Lower lobe of right lung (tissue), 2 donors: Measurements from ENCODE around the gene BTN3A1. TPM values are rescaled to one million over a fixed set of nuclear protein-coding genes. Genes with fewer than 3 reads are reported as not detected.
"Not testable (repeated sequence)": the region's sequence is repeated elsewhere in the genome, so short reads cannot be mapped to it uniquely, and the experiment has no call there.

Experiments
- ATAC-seq, 2 donors: fragments of 200-7000 bp; cut with Tn5 transposase; one replicate each; pipeline ENCODE4 v1.9.1; 2020 to 2022; ENCODE audit warnings: mild to moderate bottlenecking in 2 of 2, moderate library complexity in 2 of 2
- DNase-seq: peaks from one replicate; pipeline ENCODE4 v3.0.0-alpha.2; 2020
- H3K27ac ChIP-seq: fragments of 200-600 bp; one replicate; pipeline ENCODE4 v1.8.0; 2022
- H3K27me3 ChIP-seq: fragments of 200-600 bp; one replicate; pipeline ENCODE4 v1.8.0; 2022; ENCODE audit warnings: low read depth
- H3K36me3 ChIP-seq: fragments of 200-600 bp; one replicate; pipeline ENCODE4 v1.8.0; 2022; ENCODE audit warnings: mild to moderate bottlenecking
- H3K4me1 ChIP-seq: fragments of 200-600 bp; one replicate; pipeline ENCODE4 v1.8.0; 2022
- H3K4me3 ChIP-seq: fragments of 200-600 bp; one replicate; pipeline ENCODE4 v1.8.0; 2022; ENCODE audit warnings: mild to moderate bottlenecking
- H3K9me3 ChIP-seq: fragments of 200-600 bp; one replicate; pipeline ENCODE4 v1.8.0; 2022
- intact Hi-C: fragments of 100-400 bp; cut with DNase I; formaldehyde crosslinking; loops from one replicate; pipeline ENCODE4 v1.11.0; 2022
- total RNA-seq: library from RNA; stranded (reverse); fragmentation: NEBNext Ultra II Directional; extraction: Animal tissue kit (Norgen Biotek cat#: 25700); gene quantifications from one replicate; pipeline ENCODE4 v1.2.1, GENCODE V29; 2021
- TF ChIP-seq, protein P1 (sequence below): fragments of 200-600 bp; IDR thresholded peaks from one replicate; pipeline ENCODE4 v1.8.0; 2022; ENCODE audit warnings: antibody characterized with exemption, mild to moderate bottlenecking
- donor health status: DM: no; HTN: yes; CAD: no; lungs with severe emphysema.

BTN3A1 gene
- total RNA-seq, 1 donor from 2014 or later, result 53.2 TPM

DNA sequence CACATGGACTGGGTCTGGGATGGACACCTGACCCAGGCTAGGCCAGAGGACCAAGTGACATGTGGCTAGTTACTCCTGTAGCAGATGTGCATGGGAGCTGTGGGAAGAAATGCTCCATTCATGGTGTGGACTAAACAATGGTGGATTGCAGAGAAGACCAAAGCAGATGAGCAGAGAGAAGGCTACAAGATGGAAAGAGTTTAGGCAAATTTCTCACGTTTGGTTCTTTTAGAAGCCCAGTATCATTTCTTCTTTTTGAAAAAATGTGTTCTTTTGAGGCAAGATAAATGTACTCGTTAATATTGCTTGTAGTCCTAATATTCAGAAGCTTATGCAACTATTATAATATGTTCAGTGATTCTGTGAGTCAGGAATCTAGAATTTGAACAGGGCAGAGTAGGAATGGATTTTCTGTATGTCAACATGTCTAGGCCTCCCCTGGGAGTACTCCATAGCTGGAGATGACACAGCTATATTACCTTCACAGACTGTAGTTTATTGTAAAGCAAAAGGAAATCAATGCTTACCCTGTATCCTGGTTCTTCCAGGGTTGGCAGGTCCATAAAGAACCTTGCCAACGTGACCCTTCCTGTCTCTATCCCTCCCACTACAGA lies 53.4 kb downstream of the BTN3A1 start:
- no peaks in the 10 kb centered on the region for H3K27me3 ChIP-seq
- ATAC-seq (no peak), DNase-seq (no peak)
- intact Hi-C loops, result no loop called here
- TF ChIP-seq, protein P1, sequence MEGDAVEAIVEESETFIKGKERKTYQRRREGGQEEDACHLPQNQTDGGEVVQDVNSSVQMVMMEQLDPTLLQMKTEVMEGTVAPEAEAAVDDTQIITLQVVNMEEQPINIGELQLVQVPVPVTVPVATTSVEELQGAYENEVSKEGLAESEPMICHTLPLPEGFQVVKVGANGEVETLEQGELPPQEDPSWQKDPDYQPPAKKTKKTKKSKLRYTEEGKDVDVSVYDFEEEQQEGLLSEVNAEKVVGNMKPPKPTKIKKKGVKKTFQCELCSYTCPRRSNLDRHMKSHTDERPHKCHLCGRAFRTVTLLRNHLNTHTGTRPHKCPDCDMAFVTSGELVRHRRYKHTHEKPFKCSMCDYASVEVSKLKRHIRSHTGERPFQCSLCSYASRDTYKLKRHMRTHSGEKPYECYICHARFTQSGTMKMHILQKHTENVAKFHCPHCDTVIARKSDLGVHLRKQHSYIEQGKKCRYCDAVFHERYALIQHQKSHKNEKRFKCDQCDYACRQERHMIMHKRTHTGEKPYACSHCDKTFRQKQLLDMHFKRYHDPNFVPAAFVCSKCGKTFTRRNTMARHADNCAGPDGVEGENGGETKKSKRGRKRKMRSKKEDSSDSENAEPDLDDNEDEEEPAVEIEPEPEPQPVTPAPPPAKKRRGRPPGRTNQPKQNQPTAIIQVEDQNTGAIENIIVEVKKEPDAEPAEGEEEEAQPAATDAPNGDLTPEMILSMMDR, result no peak
- no peak overlapping the region for H3K27ac ChIP-seq
- peaks cover 39% of the 10 kb centered on the region for H3K4me1 ChIP-seq
- H3K9me3 ChIP-seq, result no peaks in the 10 kb centered on the region
- H3K36me3 ChIP-seq, result peaks cover 24% of the 10 kb centered on the region
- H3K4me3 ChIP-seq, result no peak overlapping the region

DNA sequence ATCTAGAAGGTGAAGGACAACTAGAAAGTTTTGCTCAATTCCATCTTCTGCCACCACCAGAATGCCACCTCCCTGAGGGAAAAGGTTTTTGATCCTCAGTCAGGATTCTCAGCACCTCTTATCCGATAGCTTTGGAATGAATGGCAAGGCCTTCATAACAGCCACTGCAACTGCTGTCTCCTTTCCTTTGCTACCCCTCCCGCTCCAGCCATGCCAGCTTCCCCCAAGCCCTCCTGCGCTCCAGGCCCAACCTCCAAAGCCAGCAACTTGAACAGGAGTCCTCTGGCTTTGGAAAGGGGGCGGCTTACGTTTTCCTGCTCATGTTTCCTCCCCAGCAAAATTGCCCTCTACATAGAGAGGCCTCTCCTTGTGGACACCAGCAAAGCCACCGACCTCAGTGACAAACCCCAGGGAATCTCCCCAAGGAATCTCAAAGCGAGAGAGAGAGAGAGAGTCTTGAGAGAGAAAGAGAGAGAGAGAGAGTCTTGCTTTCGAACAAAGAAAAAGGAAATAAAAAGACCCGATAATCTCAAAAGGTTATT lies 55.3 kb downstream of the BTN3A1 start:
- Histone ChIP-seq H3K36me3 (peaks cover 29% of the 10 kb centered on the region), H3K27me3 (no peaks in the 10 kb centered on the region), H3K4me1 (peaks cover 55% of the 10 kb centered on the region), H3K4me3 (peak overlapping the region; percentile 85), H3K27ac (peak overlapping the region; percentile 95), H3K9me3 (no peaks in the 10 kb centered on the region)
- DNase-seq, result no peak
- ATAC-seq, result peak; percentile 42 to 60
- TF ChIP-seq, protein P1, result no peak
- intact Hi-C loops, result no loop called here

DNA sequence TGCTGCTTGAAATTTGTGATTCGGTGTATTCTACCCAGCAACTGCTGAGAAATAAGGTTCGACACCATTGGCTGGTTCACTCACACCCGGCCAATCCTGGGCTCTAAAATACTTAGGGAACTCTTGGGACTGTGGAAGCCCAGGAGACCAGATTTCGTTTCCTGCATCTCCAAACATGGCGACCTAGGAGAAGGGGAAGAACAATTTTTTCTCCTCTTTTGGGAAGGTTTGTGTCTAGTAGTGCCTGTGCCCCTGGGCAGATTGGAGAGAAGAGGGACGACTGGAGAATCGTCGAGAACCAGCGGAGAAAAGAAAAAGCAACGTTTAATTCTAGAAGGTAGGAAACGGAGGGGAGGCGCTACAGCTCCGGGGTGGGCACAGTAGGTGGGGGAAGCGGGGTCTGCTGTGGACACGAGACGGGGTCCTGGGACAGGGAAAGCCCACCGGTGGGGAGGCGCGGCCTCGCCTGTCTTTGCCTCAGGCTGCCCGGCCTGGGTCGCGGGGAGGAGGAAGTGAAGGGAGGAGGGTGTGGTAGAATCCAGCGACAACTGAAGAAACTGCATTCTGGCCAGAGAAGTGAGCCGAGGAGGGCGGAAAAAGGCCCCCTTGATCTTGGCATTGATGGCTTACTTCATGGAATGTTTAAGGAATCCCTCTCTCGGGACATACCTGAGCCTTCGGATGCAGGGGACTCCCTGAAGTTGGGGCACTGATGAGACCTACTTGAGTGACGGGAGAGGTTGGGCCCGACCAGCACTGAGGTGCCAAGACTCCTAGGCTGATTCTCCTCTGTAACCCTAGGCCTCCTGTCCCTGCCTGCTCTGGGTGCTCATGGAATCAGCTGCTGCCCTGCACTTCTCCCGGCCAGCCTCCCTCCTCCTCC lies 56.0 kb downstream of the BTN3A1 start, which contains the start of gene BTN2A1:
TSS of gene BTN2A1 (plus strand) at position 150 of the 883 bp plus-strand sequence. CDS start at position 832, 682 bp downstream.
- TF ChIP-seq, protein P1, result no peak
- intact Hi-C loops, result no loop called here
- Histone ChIP-seq H3K27me3 (no peaks in the 10 kb centered on the region), H3K4me1 (peaks cover 55% of the 10 kb centered on the region), H3K36me3 (peaks cover 36% of the 10 kb centered on the region), H3K27ac (peak within 1 kb of the TSS; percentile 95), H3K4me3 (peak within 1 kb of the TSS; percentile 85), H3K9me3 (no peaks in the 10 kb centered on the region)
- peak; percentile 76 for DNase-seq
- ATAC-seq, result peak; percentile 98 to 100

DNA sequence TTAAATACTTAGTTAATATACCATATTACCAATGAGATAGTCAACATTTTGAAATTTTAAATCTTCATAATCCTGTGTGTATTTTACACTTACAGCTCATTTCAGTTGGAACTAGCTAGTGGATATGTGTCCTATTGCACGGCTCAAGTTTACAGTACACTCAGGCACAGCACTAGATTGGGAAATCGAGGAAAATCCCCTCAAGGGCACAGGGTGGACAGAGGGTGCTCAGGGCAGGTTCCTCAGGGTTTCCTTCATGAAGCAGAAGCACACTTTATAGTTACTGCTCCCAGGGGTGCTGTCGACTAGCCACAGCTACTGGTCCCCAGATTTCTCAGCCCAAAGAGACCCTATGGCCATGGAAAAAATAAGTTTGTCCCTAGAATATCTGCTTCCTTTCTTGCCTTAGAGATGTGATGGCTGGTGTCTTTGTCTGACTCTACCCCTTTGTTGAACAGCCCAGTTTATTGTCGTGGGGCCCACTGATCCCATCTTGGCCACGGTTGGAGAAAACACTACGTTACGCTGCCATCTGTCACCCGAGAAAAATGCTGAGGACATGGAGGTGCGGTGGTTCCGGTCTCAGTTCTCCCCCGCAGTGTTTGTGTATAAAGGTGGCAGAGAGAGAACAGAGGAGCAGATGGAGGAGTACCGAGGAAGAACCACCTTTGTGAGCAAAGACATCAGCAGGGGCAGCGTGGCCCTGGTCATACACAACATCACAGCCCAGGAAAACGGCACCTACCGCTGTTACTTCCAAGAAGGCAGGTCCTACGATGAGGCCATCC lies 57.1 kb downstream of the BTN3A1 start:
- intact Hi-C loops, result no loop called here
- H3K4me1 ChIP-seq, result peaks cover 55% of the 10 kb centered on the region
- H3K36me3 ChIP-seq, result peaks cover 48% of the 10 kb centered on the region

DNA sequence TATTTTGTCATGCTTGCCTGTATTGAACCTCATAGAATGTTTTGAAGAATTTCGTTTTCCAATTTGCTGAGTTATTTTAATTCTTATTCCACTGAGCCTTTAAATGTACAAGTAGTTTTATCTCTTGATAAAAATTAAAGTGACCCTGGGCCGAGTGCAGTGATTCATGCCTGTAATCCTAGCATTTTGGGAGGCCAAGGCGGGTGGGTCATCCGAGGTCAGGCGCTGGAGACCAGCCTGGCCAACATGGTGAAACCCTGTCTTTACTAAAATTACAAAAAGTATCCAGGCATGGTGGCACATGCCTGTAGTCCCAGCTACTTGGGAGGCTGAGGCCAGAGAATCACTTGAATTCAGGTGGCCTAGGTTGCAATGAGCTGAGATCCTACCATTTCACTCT lies 59.3 kb downstream of the BTN3A1 start:
- intact Hi-C loops, H3K27ac ChIP-seq, H3K9me3 ChIP-seq, ATAC-seq, DNase-seq, H3K27me3 ChIP-seq: not testable (repeated sequence)
- peaks cover 69% of the 10 kb centered on the region for H3K36me3 ChIP-seq
- peaks cover 47% of the 10 kb centered on the region for H3K4me1 ChIP-seq
- peak overlapping the region; percentile 18 for H3K4me3 ChIP-seq

More for the DNA sequence above, 57.1 kb downstream of the BTN3A1 start:
- TF ChIP-seq, protein P1, result no peak
- no peak for ATAC-seq
- Histone ChIP-seq H3K9me3 (no peaks in the 10 kb centered on the region), H3K27me3 (no peaks in the 10 kb centered on the region), H3K4me3 (peak overlapping the region; percentile 85), H3K27ac (no peak overlapping the region)
- no peak for DNase-seq
